NT2/D1 (cell line): ENCODE measurements around the gene RPL11.

Experiments
- YY1 ChIP-seq: IDR thresholded peaks from 2 replicates; pipeline ENCODE4 v1.6.1; 2011; ENCODE audit not compliant: insufficient read length, insufficient read depth
- ZNF274 ChIP-seq: IDR thresholded peaks from 2 replicates; pipeline ENCODE4 v1.6.1; 2011; ENCODE audit warnings: mild to moderate bottlenecking, low read depth, low read length

DNA sequence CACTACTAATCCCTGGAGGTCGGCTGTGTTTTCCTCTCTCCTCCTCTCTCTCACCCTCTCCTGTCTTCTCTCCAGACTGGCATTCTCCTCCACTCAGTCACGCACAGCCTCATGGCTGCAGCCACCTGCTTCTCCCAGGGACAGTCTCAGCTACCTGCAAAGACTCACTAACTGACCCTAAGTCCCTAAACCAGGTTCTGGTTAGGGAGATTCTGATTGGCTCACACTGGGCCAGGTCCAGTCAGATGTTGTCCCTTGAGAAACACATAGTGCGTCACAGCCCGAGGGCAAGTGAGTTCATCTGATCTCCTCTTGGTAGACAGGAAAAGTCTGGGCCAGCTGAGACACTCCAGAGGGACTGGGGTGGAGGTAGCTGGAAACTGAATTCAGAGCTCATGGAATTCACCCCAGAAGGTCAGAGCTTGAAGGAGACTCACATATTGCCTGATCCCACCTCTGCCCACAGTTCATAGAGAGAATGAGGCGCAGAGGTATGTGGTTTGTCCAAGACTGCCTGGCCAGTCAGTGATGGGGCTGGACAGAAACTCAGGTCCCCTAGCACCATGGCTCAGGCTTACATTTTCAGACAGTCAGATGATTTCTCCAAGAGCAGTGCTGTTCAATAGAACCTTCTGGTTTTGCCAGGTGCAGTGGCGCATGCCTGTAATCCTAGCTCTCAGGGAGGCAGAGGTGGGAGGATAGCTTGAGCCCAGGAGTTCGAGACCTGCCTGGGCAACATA, 40.4 kb upstream of the RPL11 start:
- no peak for TF ChIP-seq ZNF274
- no peak for TF ChIP-seq YY1
